ENCODE measurements around the gene WDR53. TPM values are rescaled to one million over a fixed set of nuclear protein-coding genes. Genes with fewer than 3 reads are reported as not detected.

Gene WDR53
- total RNA-seq, 1 donor from 2014 or later = 13.4 TPM

- H3K36me3 Mint-ChIP-seq = no peaks in the 10 kb centered on the region
- peaks cover 22% of the 10 kb centered on the region for H3K9me3 Mint-ChIP-seq
- no peak overlapping the region for H3K4me3 Mint-ChIP-seq
- DNase-seq (ENCODE audit: low spot score in 2 of 2, unreplicated experiment in 2 of 2) = no peak
- no peaks in the 10 kb centered on the region for H3K4me1 Mint-ChIP-seq
- peaks cover 4% of the 10 kb centered on the region for H3K27me3 Mint-ChIP-seq (ENCODE audit: low read depth)
- no peak overlapping the region for H3K27ac Mint-ChIP-seq
- TF ChIP-seq CTCF (IDR thresholded peaks at IDR 0.05; ENCODE audit: unreplicated experiment) = no peak
These were observed 21.8 kb downstream of the WDR53 start for GRCh38 chr3:196546537-196546936.

GRCh38 chr3:196544491-196544992 is 23.8 kb downstream of the WDR53 start:
- Mint-ChIP-seq H3K9me3 (peaks cover 13% of the 10 kb centered on the region), H3K27me3 (ENCODE audit: low read depth) (peaks cover 4% of the 10 kb centered on the region), H3K4me1 (no peaks in the 10 kb centered on the region), H3K27ac (no peak overlapping the region), H3K36me3 (no peaks in the 10 kb centered on the region), H3K4me3 (no peak overlapping the region)
- TF ChIP-seq CTCF (IDR thresholded peaks at IDR 0.05; ENCODE audit: unreplicated experiment) = no peak
- no peak for DNase-seq (ENCODE audit: low spot score in 2 of 2, unreplicated experiment in 2 of 2)

GRCh38 chr3:196541684-196542445 is 26.5 kb downstream of the WDR53 start:
- H3K27ac Mint-ChIP-seq = no peak overlapping the region
- H3K4me1 Mint-ChIP-seq = no peaks in the 10 kb centered on the region

GRCh38 chr3:196537319-196537984 is 30.9 kb downstream of the WDR53 start:
- no peaks in the 10 kb centered on the region for H3K36me3 Mint-ChIP-seq
- no peak overlapping the region for H3K4me3 Mint-ChIP-seq
- TF ChIP-seq CTCF (IDR thresholded peaks at IDR 0.05; ENCODE audit: unreplicated experiment) = peak; percentile 76
- peaks cover 5% of the 10 kb centered on the region for H3K27me3 Mint-ChIP-seq (ENCODE audit: low read depth)
- H3K4me1 Mint-ChIP-seq = no peaks in the 10 kb centered on the region
- peaks cover 6% of the 10 kb centered on the region for H3K9me3 Mint-ChIP-seq
- no peak overlapping the region for H3K27ac Mint-ChIP-seq
- DNase-seq (ENCODE audit: low spot score in 2 of 2, unreplicated experiment in 2 of 2) = no peak

More at GRCh38 chr3:196541684-196542445, 26.5 kb downstream of the WDR53 start:
- Mint-ChIP-seq H3K9me3 (peaks cover 4% of the 10 kb centered on the region), H3K4me3 (no peak overlapping the region), H3K36me3 (no peaks in the 10 kb centered on the region), H3K27me3 (ENCODE audit: low read depth) (peaks cover 4% of the 10 kb centered on the region)
- no peak for DNase-seq (ENCODE audit: low spot score in 2 of 2, unreplicated experiment in 2 of 2)
- no peak for TF ChIP-seq CTCF (IDR thresholded peaks at IDR 0.05; ENCODE audit: unreplicated experiment)

GRCh38 chr3:196533260-196533681 is 35.1 kb downstream of the WDR53 start:
- Mint-ChIP-seq H3K4me3 (no peak overlapping the region), H3K36me3 (peaks cover 3% of the 10 kb centered on the region), H3K9me3 (peaks cover 23% of the 10 kb centered on the region), H3K4me1 (no peaks in the 10 kb centered on the region), H3K27me3 (ENCODE audit: low read depth) (peaks cover 8% of the 10 kb centered on the region), H3K27ac (no peak overlapping the region)
- TF ChIP-seq CTCF (IDR thresholded peaks at IDR 0.05; ENCODE audit: unreplicated experiment) = no peak
- DNase-seq (ENCODE audit: low spot score in 2 of 2, unreplicated experiment in 2 of 2) = no peak

All from mesothelial cell of epicardium (in vitro differentiated cells).